GM21360 (cell line): Measurements from ENCODE around the gene ISG15.
"Not testable (repeated sequence)": the region's sequence is repeated elsewhere in the genome, so short reads cannot be mapped to it uniquely, and the experiment has no call there.

Source experiments
- ATAC-seq: cut with Tn5 transposase; IDR thresholded peaks from one replicate; pipeline ENCODE4 v1.9.1; 2021; ENCODE audit warnings: mild to moderate bottlenecking, moderate library complexity; ENCODE audit not compliant: unreplicated experiment

Gene ISG15

DNA sequence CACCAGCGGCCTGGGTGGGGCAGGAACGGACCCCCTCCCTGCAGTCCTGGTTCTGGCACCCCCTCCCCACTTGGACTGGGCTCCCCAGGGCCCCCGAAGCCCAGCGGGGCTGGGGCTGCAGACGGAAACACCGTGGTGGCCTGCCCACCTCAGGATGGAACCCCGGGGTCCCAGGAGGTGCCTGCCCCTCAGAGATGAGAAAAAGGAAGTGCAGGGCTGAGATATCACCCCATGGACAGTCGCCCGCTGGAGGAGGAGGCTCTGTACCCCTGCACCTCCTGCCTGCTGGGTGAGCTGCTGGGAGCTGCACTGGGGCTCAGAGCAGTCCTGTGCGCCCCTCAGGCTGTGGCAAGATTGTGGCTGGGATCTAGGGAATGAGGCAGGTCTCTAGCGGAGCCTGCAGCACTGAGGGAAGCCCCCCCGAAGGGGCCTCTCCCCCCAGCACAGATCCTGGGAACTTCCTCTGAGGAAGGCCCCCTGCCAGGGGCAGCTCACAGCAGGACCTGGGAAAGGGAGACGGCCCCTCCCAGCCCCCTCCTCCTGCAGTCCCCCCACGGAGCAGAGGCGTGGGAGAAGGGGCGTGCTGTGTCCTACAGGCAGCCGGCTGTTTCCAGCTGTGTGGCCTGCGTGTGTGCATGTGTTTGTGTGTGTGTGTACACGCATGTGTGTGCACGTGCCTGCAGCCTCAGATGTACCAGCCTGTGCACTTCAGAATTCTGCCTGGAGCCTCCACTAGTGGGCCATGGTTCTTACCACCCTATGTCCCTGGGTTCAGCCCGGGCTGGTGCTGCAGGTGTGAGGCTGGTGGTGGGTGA is 13.5 kb downstream of the ISG15 start:
- no peak for ATAC-seq

DNA sequence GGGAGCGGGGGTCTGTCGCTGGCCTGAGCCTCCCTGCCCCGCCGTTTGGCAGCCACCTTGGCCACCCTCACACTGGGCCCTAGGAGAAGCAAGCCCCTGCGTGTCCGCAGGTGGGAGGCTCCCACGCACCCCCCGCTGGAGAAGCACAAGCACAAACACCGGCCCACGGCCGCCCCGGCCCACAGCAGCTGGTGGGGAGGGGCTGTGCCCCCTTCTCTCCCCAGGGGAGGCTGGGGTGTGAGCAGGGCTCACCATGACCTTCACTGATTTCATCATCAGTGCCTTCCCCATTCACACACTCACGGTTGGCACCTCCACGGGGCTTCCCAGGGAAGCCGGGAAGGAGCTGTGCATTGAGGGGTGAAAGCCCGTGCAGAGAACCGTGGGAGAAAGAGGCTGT is 14.5 kb downstream of the ISG15 start:
- ATAC-seq = no peak

DNA sequence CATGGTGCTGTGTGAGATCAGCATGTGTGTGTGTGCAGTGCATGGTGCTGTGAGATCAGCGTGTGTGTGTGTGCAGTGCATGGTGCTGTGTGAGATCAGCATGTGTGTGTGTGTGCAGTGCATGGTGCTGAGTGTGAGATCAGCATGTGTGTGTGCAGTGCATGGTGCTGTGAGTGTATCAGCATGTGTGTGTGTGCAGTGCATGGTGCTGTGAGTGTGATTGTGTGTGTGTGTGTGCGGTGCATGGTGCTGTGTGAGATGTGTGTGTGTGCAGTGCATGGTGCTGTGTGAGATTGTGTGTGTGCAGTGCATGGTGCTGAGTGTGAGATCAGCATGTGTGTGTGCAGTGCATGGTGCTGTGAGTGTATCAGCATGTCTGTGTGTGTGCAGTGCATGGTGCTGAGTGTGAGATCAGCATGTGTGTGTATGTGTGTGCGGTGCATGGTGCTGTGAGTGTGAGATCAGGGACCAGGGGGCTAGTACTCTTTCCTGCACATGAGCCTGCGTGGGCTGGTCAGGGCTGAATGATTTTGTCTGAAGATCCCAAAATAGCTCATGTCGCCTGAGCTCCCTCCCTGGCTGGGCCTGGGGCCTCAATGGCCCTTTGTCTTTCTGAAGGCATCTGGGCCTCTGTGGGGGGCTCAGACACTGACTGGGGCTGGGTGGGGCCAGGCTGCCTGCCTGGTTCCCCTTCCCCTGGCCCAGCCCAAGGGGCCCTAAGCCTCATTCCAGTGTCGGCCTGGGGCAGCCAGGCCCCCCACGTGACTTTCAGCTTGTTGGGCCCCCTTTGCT is 17.8 kb downstream of the ISG15 start:
- not testable (repeated sequence) for ATAC-seq

DNA sequence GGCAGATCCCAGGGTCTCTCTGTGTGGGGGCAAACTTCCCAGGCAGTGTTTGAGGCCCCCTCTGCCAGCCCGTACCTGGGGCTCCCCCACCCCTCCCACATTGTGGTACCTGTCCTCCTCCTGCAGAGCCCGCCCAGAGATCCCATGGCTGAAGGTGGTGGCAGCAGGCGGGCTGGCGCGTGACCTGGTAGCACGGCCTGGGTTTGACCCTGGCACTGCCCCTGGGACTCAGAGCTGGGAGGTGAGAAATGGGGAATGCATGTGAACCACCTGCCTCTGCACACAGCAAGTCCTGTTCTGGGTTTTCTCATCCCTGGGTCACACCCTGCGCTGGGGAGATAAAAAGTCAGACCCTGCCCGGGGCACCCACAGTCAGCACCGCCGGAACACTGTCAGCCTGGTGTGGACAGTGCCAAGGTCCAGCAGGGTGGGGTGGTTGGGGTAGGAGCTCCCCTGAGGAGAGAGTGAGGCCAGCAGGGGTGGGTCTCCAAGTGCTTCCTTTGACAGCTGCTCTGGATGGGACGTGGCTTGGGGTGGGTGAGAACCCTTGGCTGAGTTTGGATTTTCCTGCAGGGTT is 18.4 kb downstream of the ISG15 start:
- no peak for ATAC-seq

DNA sequence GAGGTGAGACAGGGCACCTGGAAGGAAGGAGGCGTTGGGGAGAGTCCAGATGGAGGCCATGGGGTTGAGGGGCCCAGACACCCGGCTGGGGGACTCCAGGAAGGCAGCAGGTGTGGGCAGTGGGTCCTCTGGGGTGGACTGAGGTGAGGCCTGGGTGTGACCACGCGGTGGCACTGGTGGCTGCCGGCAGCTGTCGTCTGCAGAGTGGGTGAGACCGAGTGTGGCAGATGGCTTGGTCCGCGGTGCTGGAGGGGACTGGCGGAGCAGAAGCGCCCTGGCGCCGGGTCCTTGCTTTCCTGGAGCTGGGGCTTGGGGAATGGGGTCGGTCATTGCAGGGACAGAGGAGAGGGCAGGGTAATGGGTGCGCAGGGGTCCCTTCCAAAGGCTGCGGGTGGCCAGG is 19.1 kb downstream of the ISG15 start:
- ATAC-seq = no peak

DNA sequence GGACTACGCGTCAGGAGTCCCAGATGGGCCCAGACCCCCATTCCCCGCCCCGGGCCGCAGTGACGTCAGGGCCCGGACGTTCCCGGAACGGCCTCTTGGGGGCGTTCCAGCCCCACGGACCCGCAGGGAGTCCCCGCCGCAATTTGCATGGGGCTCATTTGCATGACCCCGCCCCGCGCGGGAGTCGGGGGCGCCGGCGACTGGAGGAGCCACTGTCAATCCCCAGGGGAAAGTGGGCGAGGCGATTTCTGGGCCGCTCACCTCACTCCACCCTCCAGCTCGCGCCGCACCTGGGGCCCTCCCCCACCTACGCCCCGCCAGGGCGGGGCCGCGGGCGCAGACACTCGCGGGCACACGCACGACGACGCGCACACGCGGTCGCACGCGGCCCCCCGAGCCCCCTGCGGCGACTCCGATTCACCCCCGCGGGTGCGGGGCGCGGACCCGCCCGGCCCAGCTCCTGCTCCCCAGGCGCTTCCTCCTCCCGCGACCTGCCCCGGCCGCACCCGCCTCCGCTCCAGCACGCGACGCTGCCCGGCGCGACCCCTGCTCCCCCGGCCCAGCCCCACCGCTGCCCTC is 19.8 kb downstream of the ISG15 start:
- peak; percentile 81 for ATAC-seq

DNA sequence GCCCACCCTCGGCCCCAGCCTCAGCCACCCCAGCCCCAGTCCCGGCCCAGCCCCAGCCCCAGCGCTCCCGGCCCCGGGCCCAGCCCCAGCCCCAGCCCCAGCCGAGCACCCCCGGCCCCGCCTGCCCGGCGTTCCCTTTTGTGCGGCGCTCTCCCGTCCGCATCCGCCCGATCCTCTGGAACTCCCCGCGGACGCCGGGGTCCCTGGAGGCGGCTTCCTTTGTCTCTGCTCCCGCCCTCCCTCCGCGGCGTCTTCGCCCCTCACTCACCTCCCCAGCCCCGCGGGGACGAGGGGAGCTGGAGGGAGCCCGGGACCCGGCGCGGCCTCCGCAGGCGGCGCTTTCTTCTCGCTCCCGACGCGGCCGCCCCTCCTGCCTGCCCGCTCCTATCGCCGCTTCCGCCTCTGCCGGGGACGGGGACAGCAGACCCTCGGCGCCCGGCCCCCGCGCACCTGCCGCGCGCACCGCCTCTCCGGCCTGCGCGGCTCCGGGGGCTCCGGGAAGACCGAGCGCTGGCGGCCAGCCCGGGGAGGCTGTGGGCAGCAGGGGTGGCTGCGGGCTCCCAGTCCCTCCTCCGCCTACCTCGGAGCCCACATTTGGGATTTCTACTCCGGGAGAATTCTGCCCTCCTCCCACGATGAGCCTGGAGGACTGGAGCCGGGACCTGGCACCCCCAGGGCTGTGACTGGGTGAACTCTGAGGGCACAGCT is 20.6 kb downstream of the ISG15 start:
- ATAC-seq = no peak

DNA sequence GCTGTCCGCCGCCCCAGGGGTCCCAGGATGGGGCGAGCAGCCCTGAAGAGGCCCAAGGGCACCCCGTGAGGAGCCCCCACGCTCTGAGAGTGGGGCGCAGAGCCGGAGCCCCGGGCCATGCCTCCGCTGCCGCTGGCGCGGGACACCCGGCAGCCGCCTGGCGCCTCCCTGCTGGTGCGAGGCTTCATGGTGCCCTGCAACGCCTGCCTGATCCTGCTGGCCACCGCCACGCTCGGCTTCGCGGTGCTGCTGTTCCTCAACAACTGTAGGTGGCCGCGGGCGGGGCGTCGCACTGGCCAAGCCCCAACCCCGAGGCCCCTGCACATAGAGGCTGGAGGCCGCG is 21.1 kb downstream of the ISG15 start:
- no peak for ATAC-seq

DNA sequence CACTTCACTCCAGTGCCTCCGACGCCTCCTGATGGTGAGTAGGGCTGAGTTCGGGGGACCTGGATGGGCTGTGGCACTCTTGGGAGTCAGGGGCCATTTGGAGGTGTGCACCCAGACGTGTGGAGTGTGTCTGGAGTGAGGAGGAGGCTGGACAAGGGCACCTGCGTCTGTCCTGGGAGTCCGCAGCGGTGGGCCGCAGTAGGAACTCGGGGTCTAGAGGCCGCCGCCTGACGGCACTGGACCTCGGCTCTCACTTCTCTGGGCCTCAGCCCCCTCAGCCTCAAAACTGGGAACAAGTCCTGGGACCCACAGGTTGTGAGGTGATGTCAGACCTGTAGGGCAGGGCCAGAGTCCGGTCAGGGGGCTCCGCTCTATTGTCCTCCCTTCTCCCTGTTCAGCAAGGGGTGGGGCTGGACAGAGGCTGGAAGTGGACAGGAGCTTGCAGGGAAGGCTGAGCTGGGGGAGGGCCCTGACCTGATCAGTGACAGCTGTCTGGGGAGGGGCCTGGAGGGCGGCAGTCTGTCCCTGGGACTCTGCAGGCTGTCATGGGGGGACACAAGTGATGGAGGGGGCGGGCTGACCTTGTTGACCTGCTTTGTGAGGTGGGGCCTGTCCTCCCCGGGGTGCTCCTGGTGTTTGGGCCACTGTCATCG is 22.1 kb downstream of the ISG15 start:
- no peak for ATAC-seq

DNA sequence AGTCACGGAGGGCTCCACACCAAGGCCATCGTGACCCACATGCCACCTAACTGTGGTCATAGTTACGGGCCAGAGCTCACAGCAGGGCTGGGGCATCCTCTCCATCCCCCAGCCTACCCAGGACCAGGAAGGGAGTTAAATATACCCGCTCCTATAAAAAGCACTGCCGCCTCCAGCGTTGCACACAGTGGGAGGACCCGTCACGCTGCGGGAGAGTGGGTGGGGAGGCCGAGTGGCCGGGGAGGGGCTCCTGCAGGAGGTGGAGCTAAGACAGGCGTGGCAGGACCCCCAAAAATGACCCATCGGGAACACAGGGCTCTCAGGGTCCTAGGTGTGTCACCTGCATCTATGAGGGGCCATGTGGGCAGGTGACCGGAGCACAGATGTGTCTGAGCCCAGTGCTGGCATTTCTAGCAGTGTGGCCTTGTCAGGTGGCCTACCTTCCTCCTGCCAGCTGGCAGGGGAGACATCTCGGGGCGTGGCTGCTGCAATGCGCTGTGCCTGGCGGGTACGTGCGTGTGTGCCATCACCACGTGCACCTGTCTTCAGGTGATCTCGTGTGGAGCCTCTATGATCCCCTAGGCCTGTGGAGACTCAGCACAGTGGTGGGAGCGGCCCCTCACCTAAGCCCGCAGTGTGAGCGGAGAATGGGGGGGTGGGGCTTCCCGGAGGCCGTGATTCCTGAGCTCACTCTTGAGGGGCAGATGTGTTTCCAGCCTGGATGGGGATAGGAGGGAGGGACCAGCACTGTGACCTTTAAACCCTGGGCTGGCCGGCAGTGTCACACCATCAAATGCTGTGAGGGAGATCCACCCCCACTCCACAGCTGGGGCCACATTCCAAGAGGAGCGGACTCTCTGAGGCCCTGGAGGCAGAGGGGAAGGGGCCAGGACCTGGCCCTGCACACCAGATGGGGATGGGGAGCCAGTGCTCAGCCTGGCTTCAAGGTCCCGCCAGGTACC is 24.4 kb downstream of the ISG15 start:
- no peak for ATAC-seq

DNA sequence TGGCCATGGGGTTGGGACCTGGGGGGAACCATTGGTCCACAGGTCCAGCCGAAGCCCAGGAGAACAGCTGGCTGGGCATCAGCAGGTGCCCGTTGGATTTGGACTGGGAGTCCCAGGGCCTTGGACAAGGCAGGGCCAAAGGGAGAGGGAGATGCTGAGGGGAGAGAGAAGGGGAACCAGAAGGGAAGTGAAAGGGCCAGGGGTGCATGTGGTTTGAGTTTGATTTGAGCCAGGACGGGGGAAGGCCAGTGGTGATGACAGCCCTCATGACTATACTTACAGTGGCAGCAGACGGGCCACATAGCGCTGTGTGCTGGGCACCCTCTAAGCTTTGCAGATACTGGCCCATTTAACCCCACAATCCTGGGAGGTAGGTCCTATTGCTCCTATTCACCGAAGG is 25.4 kb downstream of the ISG15 start:
- ATAC-seq = no peak

DNA sequence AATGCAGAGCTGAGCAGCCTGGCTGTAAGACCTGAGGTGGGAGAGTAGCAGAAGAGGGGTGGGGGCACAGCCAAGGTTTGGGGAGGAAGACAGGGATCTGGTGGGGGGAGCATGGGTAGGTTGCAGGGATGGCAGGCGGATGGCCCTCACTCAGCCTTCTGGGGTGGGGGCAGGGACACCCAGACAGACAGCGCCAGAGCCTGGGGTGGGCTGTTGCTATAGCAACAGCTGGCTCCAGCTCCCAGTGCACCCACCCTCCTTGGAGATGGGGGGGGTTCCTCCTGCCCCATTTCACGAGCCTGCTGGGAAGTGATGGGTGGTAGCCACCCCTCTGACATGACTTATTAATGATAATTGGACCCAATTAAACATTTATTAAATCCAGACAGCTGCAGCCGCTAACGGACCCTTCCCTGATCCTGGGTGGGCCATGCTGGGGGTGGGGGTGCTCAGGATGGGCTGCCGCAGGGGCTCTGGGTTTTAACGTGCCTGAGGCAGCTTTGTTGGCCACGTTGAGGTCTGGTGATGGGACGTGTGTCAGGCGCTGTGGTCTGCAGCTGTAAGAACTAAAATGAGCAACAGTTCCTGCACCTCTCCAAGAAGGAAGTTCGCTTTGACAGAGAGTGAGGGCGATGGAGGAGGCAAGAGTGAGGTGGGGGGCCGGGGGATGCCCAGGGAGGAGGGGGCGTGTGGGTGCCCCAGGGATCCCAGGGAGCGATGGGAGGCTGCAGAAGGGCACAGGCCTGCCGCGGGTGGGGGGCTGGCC is 26.0 kb downstream of the ISG15 start:
- no peak for ATAC-seq

DNA sequence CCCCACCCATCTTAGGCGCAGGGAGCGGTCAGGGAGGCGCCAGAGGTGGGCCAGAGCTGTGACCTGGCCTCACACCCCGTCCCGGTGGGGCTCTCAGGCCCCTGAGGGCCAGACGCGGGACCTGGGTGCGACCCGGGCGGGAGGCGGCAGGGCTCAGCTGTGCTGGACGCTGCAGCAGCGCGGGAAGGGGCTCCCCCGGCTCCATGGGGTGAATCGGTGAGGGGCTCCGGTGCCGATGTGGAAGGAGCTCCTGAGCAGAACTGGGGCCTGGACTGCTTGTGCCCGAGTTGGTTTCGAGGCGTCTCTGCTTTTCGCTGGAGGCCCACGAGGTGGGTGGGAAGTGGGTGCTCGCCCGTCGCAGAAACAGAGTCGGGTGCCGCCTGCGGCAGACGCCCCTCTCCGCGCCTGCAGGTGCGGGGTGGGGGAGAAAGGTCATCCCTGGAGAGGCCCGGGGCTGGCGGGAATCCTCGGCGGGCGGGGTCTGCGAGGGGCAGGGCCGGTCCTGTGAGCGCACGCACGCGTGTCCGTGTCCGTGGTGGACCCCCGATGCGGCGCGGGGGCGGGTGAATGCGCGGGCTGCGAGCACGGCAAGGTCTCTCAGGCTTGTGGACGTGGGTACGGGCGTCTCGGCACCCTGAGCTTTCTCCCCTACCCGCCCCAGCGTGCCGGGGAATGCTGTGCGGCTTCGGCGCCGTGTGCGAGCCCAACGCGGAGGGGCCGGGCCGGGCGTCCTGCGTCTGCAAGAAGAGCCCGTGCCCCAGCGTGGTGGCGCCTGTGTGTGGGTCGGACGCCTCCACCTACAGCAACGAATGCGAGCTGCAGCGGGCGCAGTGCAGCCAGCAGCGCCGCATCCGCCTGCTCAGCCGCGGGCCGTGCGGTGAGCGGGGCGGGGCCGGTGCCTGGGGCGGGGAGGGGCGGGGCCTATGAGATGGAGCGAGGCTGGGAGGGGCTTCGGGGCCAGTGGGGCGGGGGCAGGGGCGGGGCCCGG is 27.0 kb downstream of the ISG15 start:
- peak; percentile 45 for ATAC-seq

DNA sequence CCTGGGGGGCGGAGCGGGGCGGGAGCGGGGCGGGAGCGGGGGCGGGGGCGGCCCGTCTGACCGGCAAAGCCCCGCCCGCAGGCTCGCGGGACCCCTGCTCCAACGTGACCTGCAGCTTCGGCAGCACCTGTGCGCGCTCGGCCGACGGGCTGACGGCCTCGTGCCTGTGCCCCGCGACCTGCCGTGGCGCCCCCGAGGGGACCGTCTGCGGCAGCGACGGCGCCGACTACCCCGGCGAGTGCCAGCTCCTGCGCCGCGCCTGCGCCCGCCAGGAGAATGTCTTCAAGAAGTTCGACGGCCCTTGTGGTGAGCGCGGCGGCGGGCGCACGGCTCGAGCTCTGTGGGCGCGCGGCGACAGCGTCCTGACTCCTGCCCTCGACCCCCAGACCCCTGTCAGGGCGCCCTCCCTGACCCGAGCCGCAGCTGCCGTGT is 27.8 kb downstream of the ISG15 start:
- peak; percentile 1 for ATAC-seq

DNA sequence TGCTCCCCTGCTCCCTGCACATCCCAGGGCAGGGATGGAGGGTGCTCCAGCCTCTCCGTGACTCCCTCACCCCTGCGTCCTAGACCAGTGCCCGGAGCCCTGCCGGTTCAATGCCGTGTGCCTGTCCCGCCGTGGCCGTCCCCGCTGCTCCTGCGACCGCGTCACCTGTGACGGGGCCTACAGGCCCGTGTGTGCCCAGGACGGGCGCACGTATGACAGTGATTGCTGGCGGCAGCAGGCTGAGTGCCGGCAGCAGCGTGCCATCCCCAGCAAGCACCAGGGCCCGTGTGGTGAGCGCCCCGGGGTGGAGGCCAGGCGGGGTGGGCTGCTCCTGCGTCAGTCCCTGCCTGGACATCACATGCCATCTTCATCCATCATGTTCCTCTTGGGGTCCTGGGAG is 28.6 kb downstream of the ISG15 start:
- no peak for ATAC-seq

DNA sequence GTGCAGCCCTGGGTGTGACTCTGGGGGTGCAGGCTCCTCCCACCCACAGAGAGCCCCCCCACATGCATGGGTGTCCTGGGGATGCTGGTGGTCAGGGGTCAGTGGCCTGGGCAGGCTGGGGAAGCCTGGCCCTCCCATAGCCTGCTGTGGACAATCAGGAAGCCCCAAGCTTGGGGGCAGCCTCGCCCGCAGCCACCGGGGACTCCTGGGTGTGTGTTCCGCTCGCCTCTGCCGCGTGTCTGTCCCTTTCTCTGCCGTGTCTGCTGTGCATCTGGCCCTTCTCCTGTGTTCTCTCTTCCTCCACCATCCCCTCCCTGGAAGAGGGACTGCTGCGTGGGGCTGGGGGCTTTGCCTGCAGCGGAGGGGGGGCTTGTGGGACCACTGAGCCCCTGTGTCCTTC is 29.5 kb downstream of the ISG15 start:
- no peak for ATAC-seq

DNA sequence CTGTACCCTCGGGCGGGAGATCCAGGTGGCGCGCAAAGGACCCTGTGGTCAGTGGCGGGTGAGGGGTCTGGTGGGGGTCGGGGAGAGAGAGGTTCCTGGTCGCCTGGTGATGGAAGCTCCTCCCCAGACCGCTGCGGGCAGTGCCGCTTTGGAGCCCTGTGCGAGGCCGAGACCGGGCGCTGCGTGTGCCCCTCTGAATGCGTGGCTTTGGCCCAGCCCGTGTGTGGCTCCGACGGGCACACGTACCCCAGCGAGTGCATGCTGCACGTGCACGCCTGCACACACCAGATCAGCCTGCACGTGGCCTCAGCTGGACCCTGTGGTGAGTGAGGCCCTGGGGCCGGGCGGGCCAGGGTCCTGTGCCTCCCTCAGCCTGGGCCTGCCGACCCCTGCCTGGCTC is 30.1 kb downstream of the ISG15 start:
- ATAC-seq = no peak
